IPS DF 19.7 (cell line): ENCODE data around the gene SRGAP2B.
"Not testable (repeated sequence)": the region's sequence is repeated elsewhere in the genome, so short reads cannot be mapped to it uniquely, and the experiment has no call there.

Experiments
- DNase-seq: peaks from one replicate; pipeline ENCODE4 v3.0.0-alpha.2; 2013; ENCODE audit warnings: low read depth, low spot score

SRGAP2B gene

DNA sequence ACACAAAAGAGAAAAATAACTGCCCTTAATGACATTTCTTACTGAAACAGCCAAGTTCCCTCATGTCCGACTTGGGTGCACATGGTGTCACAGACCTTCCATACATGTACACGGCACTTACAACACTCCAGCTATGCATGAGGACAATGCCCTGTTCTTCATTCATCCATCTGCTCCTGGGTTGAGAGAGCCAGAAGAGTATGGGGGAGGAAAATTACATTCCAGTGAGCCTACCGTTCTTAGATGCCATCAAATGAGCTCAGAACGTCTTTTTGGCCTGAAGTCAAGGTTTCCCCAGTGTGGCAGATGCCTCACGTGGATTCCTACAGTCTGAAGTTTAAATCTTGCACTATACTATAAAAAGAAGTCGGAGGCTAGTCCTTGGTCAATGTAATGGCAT, 194.3 kb downstream of the SRGAP2B start:
- not testable (repeated sequence) for DNase-seq

DNA sequence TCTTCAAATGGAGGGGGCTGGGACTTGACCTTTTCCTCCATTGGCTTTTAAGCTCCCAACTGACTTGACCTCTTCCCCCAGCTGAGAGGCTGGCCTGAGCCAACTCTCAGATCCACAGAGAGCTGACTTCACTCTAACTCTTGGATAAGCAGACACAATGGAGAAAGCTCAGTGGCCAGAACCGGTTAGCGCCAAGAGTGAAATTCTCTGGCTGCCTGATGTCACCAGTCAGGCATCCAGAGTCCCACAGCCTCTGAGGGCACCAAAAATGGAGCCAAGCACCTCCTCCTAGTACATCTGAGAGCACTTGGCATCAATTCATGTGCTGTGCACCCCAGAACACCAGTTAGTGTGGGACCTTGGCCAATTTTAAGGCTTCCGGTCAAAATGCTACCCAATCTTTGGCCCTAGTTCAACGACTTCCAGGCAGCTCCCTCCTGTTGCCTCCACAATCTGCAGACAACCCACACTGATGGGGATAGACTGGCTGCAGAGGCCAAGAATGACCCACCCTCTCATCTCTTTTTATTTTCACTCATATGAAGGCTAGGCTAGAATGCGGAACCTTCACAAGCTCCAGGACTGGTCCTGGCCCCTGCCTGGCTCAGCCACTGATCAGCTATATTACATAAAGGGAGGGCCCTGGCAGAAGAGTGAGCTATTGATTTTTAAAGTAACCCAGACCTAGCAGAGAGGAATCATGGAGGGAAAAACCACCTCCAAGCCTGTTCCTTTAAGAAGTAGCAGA, 200.5 kb downstream of the SRGAP2B start:
- not testable (repeated sequence) for DNase-seq

DNA sequence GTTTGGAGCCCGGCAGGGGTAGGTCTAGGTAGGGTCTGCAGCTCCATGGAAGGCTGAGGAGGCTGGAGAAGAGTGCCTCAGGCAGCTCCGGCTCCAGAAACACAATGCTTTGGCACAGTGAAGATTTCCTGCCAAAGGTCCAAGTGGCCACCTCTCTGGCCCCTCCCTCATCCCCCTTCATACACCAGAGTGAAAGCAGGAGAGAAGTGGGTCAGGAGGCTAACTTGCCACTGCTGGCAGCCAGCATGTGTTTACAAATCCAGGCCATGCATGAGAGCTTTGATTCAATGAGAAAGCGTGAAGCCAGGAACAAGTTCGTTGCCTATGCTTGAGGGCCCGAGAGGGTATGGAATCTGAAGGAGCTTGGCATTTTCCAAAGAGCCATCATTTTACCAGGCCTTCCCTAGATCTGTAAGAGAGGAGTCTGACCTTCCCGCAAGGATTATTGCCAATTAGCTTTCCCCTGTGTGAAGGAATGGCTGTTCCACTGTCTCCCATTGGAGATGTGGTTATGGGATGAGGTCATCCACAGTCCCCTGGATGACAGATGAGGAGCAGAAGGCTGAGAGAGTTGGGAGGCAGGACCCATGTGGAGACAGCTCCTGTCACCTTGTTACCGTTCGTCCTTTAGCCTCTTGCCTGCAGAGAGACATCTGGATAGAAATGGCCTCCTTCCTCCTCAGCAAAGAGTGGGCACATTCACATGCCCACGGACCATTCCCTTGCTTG, 201.3 kb downstream of the SRGAP2B start:
- not testable (repeated sequence) for DNase-seq

- DNase-seq, result not testable (repeated sequence)
Measured at GRCh38 chr1:144893062-144893461, 202.1 kb downstream of the SRGAP2B start.

GRCh38 chr1:144889450-144890115, 205.5 kb downstream of the SRGAP2B start:
- DNase-seq, result not testable (repeated sequence)

- DNase-seq, result not testable (repeated sequence)
Measured at GRCh38 chr1:144883022-144883421, 212.1 kb downstream of the SRGAP2B start.

DNA sequence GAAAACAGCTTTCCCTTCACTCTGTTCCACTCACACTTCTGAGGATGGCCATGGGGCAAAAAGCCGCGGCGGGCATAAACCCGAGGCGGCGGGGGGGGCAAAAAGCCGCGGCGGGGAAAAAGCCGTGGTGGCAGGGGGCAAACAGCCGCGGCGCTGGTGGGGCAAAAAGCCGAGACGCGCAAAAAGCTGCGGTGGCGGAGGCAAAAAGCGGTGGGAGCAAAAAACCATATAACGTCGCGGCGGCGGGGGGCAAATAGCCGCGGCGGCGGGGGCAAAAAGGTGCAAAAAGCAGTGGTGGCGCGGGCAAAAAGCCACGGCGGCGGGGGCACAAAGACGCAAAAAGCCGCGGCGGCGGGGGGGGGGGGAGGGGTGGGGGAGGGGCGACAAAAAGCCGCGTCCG, 212.8 kb downstream of the SRGAP2B start:
- DNase-seq, result not testable (repeated sequence)

DNA sequence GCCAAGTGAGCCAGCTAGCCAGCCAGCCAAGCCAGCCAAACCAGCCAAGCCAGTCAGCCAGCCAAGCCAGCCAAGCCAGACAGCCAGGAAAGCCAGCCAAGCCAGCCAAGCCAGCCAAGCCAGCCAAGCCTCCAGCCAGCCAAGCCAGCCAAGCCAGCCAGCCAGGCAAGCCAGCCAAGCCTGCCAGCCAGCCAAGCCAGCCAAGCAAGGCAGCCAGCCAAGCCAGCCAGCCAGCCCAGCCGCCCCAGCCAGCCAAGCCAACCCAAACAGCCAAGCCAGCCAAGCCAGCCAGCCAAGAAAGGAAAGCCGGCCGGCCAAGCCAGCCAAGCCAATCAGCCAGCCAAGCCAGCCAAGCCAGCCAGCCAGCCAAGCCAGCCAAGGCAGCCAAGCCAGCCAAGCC, 236.5 kb downstream of the SRGAP2B start:
- DNase-seq, result not testable (repeated sequence)
